K562 (cell line): ENCODE measurements around the gene ANKMY2. TPM values are rescaled to one million over a fixed set of nuclear protein-coding genes. Genes with fewer than 3 reads are reported as not detected.

Experiments
- ATAC-seq: fragments of 200-7000 bp; cut with Tn5 transposase; 3 replicates; pipeline ENCODE4 v1.9.1; 2020; ENCODE audit warnings: moderate library complexity
- BruUV-seq: library from RNA; stranded (reverse); fragments of 400-500 nt; replicated peaks from 2 replicates; lab custom pipeline; 2021; lab: Mats Ljungman, UMichigan
- CTCF ChIA-PET: fragments of 300-600 bp; formaldehyde crosslinking; extraction: SDS; loops from one replicate; lab custom pipeline; 2021; ENCODE audit warnings: low intra/inter-chr PET ratio; lab: Yijun Ruan, JAX
- POLR2A ChIA-PET: fragments of 300-600, 350-650 bp; sonication (Branson Sonifier 250); formaldehyde crosslinking; extraction: SDS; loops from one replicate; lab custom pipeline; 2021; ENCODE audit warnings: antibody characterized with exemption, inconsistent platforms; lab: Yijun Ruan, JAX
- DNase-seq, 4 experiments: peaks; one replicate each; pipeline versions ENCODE4 v3.0.0 to v3.0.0-alpha.2; 2011 to 2018; ENCODE audit warnings: low spot score in 3 of 4, mixed read lengths in 3 of 4; ENCODE audit errors: extremely low read depth in 1 of 4
- FAIRE-seq: peaks from 2 replicates; lab custom pipeline; 2011; peaks lifted over from hg19 to GRCh38; lab: Jason Lieb, UNC
- H2AFZ ChIP-seq: 2 replicates; pipeline ENCODE4 v1.6.0; 2011; ENCODE audit warnings: low read depth, low read length, control low read depth, inconsistent platforms
- H3K27ac ChIP-seq: fragments of 200-600 bp; 3 replicates; pipeline ENCODE4 v1.8.0; 2011; ENCODE audit warnings: low read depth, mild to moderate bottlenecking, control low read depth, inconsistent platforms, low read length, moderate library complexity, mixed read lengths; ENCODE audit errors: extremely low read depth
- H3K27me3 ChIP-seq, 2 experiments: fragments of 300-600 bp in 1 of 2; 2 replicates in 1 of 2; 3 replicates in 1 of 2; pipeline versions ENCODE4 v1.6.0 to v1.8.0; 2011; ENCODE audit warnings: inconsistent platforms in 2 of 2, low read length in 2 of 2, mild to moderate bottlenecking in 1 of 2, mixed read lengths in 1 of 2, moderate library complexity in 1 of 2; ENCODE audit not compliant: control insufficient read depth in 2 of 2, insufficient read depth in 2 of 2
- H3K36me3 ChIP-seq: fragments of 300-600 bp; 3 replicates; pipeline ENCODE4 v1.8.0; 2011; ENCODE audit warnings: mild to moderate bottlenecking, low read length, inconsistent platforms; ENCODE audit not compliant: control insufficient read depth, insufficient read depth
- H3K4me1 ChIP-seq, 2 experiments: fragments of 200-600 bp in 1 of 2; replicated peaks in 1 of 2; 2 replicates in 1 of 2; 3 replicates in 1 of 2; pipeline versions ENCODE4 v1.5.1 to v1.8.0; 2011; ENCODE audit warnings: inconsistent platforms in 2 of 2, low read length in 2 of 2, mild to moderate bottlenecking in 1 of 2, mixed read lengths in 1 of 2, moderate library complexity in 1 of 2; ENCODE audit not compliant: control insufficient read depth in 2 of 2, insufficient read depth in 2 of 2
- H3K4me2 ChIP-seq: 2 replicates; pipeline ENCODE4 v1.6.1; 2011; ENCODE audit warnings: low read length, control low read depth, inconsistent platforms, mixed read lengths; ENCODE audit not compliant: insufficient read depth
- H3K4me3 ChIP-seq: fragments of 200-600 bp; sonication (generic), shearing (Covaris generic); 2 replicates; pipeline ENCODE4 v1.5.1; 2016; ENCODE audit warnings: control low read depth, inconsistent platforms
- H3K79me2 ChIP-seq: fragments of 200-600 bp; 3 replicates; pipeline ENCODE4 v1.8.0; 2011; ENCODE audit warnings: low read length, inconsistent platforms; ENCODE audit not compliant: control insufficient read depth, insufficient read depth
- H3K9ac ChIP-seq, 2 experiments: 2 replicates each; pipeline versions ENCODE4 v1.6.0 to v1.6.1; 2011; ENCODE audit warnings: low read depth in 2 of 2, low read length in 2 of 2, control low read depth in 1 of 2, inconsistent platforms in 1 of 2, mild to moderate bottlenecking in 1 of 2, mixed read lengths in 1 of 2; ENCODE audit not compliant: insufficient read depth in 1 of 2
- H3K9me1 ChIP-seq: one replicate; pipeline ENCODE4 v1.6.0; 2011; ENCODE audit warnings: inconsistent platforms, mild to moderate bottlenecking, low read length, moderate library complexity; ENCODE audit not compliant: control insufficient read depth, insufficient read depth
- H3K9me3 ChIP-seq: replicated peaks from 2 replicates; pipeline ENCODE4 v1.5.1; 2011; ENCODE audit warnings: low read depth, low read length, inconsistent platforms; ENCODE audit not compliant: control insufficient read depth, insufficient read depth
- H4K20me1 ChIP-seq: replicated peaks from 2 replicates; pipeline ENCODE4 v1.6.1; 2011; ENCODE audit warnings: low read length, inconsistent platforms, mixed read lengths; ENCODE audit not compliant: control insufficient read depth, insufficient read depth
- NFIC ChIP-seq: fragments of 450-650 bp; IDR thresholded peaks from 2 replicates; pipeline ENCODE4 v1.6.1; 2017; ENCODE audit warnings: mild to moderate bottlenecking, inconsistent platforms
- RBFOX2 ChIP-seq: fragments of 200-400 bp; formaldehyde crosslinking; IDR thresholded peaks from 2 replicates; pipeline ENCODE4 v1.6.1; 2017; ENCODE audit warnings: low read depth, mild to moderate bottlenecking, low read length, moderate library complexity
- ZNF224 ChIP-seq: sonication (generic); formaldehyde crosslinking; IDR thresholded peaks from 2 replicates; pipeline ENCODE4 v1.8.0; 2022; ENCODE audit warnings: mild to moderate bottlenecking, missing genetic modification reagents
- WGBS: fragments of 100-300 bp; shearing (Covaris generic); methylation state at CpG from one replicate; pipeline ENCODE4 v1.1.6; 2016; ENCODE audit warnings: low coverage, mixed read lengths; ENCODE audit not compliant: insufficient coverage; ENCODE audit errors: missing lambda C conversion rate; 5-methylcytosine and 5-hydroxymethylcytosine counted together
- in situ Hi-C: fragments of 300-500 bp; cut with MboI; formaldehyde crosslinking; loops from 4 replicates; pipeline ENCODE4 v1.15.0; 2018; ENCODE audit warnings: inconsistent platforms, mixed read lengths
- intact Hi-C: fragments of 100-400 bp; cut with micrococcal nuclease; formaldehyde crosslinking; loops from 2 replicates; pipeline ENCODE4 v1.14.2; 2022
- polyA plus RNA-seq, 8 experiments: library from polyadenylated mRNA; depleted of rRNA in 4 of 8; stranded (reverse) in 5 of 8; unstranded in 3 of 8; fragments of >200 nt; fragmentation: Nextera tagmentation in 2 of 8; fragmentation: Illumina TruSeq in 1 of 8; extraction: Ambion mirVana in 2 of 8; extraction: Trizol in 1 of 8; gene quantifications; 2 replicates each; pipeline versions ENCODE4 v1.2.1 to v1.2.3, GENCODE V29; 2011 to 2014; ENCODE audit warnings: inconsistent platforms in 1 of 8, missing spikeins in 1 of 8
- total RNA-seq, 7 experiments: library from RNA; depleted of rRNA in 6 of 7; stranded (reverse); fragments of >200 nt in 6 of 7; fragmentation: Illumina TruSeq in 2 of 7; extraction: Trizol in 2 of 7; gene quantifications; 2 replicates each; pipeline versions ENCODE4 v1.2.1 to v1.2.3, GENCODE V29; 2011 to 2021; ENCODE audit warnings: low replicate concordance in 1 of 7
- TF ChIP-seq, protein P1 (sequence below): sonication (generic); formaldehyde crosslinking; IDR thresholded peaks from 2 replicates; pipeline ENCODE4 v1.8.0; 2022; ENCODE audit warnings: mild to moderate bottlenecking, low read depth, missing genetic modification reagents

The ANKMY2 gene
- total and polyA plus RNA-seq, 9 of the 15 experiments (the other 6 are each of a cell fraction or from before 2014, with no cell fraction given), result 38.9 to 71.5 (median 48.8) TPM

DNA sequence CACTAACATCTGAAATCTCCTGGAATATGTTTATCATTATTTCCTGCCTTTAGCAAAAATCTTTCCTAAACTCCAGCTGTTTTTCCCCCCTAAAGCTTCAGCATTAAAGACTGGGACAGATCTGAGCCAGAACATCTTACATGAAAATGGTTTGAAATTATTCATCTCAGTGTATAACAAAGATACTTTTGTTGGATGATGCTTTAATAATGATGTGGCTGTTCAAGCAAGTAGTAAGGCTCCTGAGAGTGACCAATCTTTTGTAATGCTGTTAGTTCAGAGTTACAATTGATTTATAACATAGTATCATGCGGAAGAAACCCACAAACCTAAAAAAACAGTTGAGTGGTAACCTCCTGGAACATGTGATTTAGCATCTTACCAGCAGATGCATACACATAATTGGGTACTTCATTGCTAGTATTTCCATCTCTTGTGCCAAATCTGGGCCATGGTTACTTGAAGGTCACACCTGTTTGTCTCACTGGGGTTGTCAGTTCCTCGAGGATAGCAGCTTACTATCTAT is 1.9 kb upstream of the ANKMY2 start:
- no peaks in the 10 kb centered on the region for H3K9me1 ChIP-seq
- H3K4me2 ChIP-seq, result peak overlapping the region; percentile 88
- H3K9me3 ChIP-seq, result no peaks in the 10 kb centered on the region
- no TSS peak for BruUV-seq
- no peak overlapping the region for H2AFZ ChIP-seq
- peaks cover 57% of the 10 kb centered on the region for H3K36me3 ChIP-seq
- no peak for FAIRE-seq
- H3K79me2 ChIP-seq, result peaks cover 96% of the 10 kb centered on the region
- in situ Hi-C loops, result no loop called here
- DNase-seq, result no peak
- H3K9ac ChIP-seq, result peak overlapping the region in 1 of 2 experiments; percentile 85; a peak in 3 of 4 replicates
- ChIA-PET CTCF (no interaction called here), POLR2A (interaction anchor here (0.5 to 5.0 kb wide), 5 partner anchors 10 to 124 kb away, joined by 3 to 64 read pairs (median 3); no protein-coding TSS in a partner anchor)
- TF ChIP-seq NFIC (no peak), ZNF224 (CRISPR knock-in tag) (no peak), RBFOX2 (peak; percentile 4; the same call in 1 of the 2 replicates)
- TF ChIP-seq, protein P1, sequence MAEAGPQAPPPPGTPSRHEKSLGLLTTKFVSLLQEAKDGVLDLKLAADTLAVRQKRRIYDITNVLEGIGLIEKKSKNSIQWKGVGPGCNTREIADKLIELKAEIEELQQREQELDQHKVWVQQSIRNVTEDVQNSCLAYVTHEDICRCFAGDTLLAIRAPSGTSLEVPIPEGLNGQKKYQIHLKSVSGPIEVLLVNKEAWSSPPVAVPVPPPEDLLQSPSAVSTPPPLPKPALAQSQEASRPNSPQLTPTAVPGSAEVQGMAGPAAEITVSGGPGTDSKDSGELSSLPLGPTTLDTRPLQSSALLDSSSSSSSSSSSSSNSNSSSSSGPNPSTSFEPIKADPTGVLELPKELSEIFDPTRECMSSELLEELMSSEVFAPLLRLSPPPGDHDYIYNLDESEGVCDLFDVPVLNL (CRISPR knock-in tag), result no peak
- ATAC-seq, result no peak
- H3K27ac ChIP-seq, result no peak overlapping the region
- peak overlapping the region; percentile 90 for H3K4me3 ChIP-seq
- intact Hi-C loops, result loop anchor here (5.0 kb wide), 3 partner anchors 50 to 225 kb away; partner anchors contain the start of genes CRPPA and TSPAN13
- H4K20me1 ChIP-seq, result peaks cover 26% of the 10 kb centered on the region
- H3K4me1 ChIP-seq, result peaks cover 8 to 39% of the 10 kb centered on the region in 2 experiments; a peak in 4 of 5 replicates
- no peaks in the 10 kb centered on the region for H3K27me3 ChIP-seq
- 5% methylated on average over 2 of the region's 2 CpGs for WGBS
